HCT116 (cell line): ENCODE data around the gene PHF19. TPM values are rescaled to one million over a fixed set of nuclear protein-coding genes. Genes with fewer than 3 reads are reported as not detected.

Source experiments
- ATAC-seq: fragments of 200-7000 bp; cut with Tn5 transposase; 2 replicates; pipeline ENCODE4 v1.9.1; 2020; ENCODE audit warnings: mild to moderate bottlenecking, moderate library complexity
- BruUV-seq: library from RNA; stranded (reverse); fragments of 400-500 nt; replicated peaks from 2 replicates; lab custom pipeline; 2021; lab: Mats Ljungman, UMichigan
- CTCF ChIA-PET: fragments of 300-600 bp; sonication (Branson Sonifier 250); formaldehyde crosslinking; loops from one replicate; lab custom pipeline; 2021; ENCODE audit warnings: antibody characterized with exemption; lab: Charles Lee
- POLR2A ChIA-PET: fragments of 300-600, 350-600 bp; sonication (Branson Sonifier 250); formaldehyde crosslinking; loops from one replicate; lab custom pipeline; 2021; ENCODE audit warnings: antibody characterized with exemption; lab: Charles Lee
- RAD21 ChIA-PET, 2 experiments: fragments of 300-600 bp; sonication (Branson Sonifier 250); formaldehyde crosslinking; loops; one replicate each; lab custom pipeline; 2023; ENCODE audit warnings: low total read pairs in 2 of 2; ENCODE audit not compliant: uncharacterized antibody in 2 of 2, unreplicated experiment in 2 of 2, low non-redundant PET in 1 of 2; lab: Charles Lee
- DNase-seq: peaks from one replicate; pipeline ENCODE4 v3.0.0-alpha.2; 2010; ENCODE audit warnings: low read depth, low spot score
- H2AFZ ChIP-seq: fragments of 200-600 bp; shearing (Covaris generic), sonication (generic); 2 replicates; pipeline ENCODE4 v1.6.1; 2017; ENCODE audit warnings: low read depth, mixed run types, mixed read lengths, antibody characterized with exemption, low read length; ENCODE audit not compliant: poor library complexity, severe bottlenecking
- H3K27ac ChIP-seq: 2 replicates; pipeline ENCODE4 v1.5.1; 2012; ENCODE audit warnings: low read depth, low read length
- H3K27me3 ChIP-seq: fragments of 200-600 bp; sonication (generic); 2 replicates; pipeline ENCODE4 v1.6.1; 2016; ENCODE audit warnings: mixed run types, low read length, mixed read lengths; ENCODE audit not compliant: insufficient read depth
- H3K36me3 ChIP-seq, 2 experiments: fragments of 200-500 bp in 1 of 2; fragments of 200-600 bp in 1 of 2; sonication (Bioruptor generic) in 1 of 2; sonication (generic) in 1 of 2; 2 replicates each; pipeline versions ENCODE4 v1.5.1 to v1.6.1; 2014 to 2016; ENCODE audit warnings: low read length in 2 of 2, inconsistent platforms in 1 of 2, mixed read lengths in 1 of 2, mixed run types in 1 of 2; ENCODE audit not compliant: insufficient read depth in 2 of 2, control insufficient read depth in 1 of 2
- H3K4me1 ChIP-seq, 2 experiments: fragments of 200-600 bp in 1 of 2; sonication (generic) in 1 of 2; 2 replicates each; pipeline versions ENCODE4 v1.5.1 to v1.6.1; 2012 to 2017; ENCODE audit warnings: low read length in 2 of 2, inconsistent platforms in 1 of 2, mild to moderate bottlenecking in 1 of 2, mixed read lengths in 1 of 2, mixed run types in 1 of 2, moderate library complexity in 1 of 2; ENCODE audit not compliant: insufficient read depth in 2 of 2, control insufficient read depth in 1 of 2
- H3K4me2 ChIP-seq: fragments of 200-600 bp; sonication (generic); 2 replicates; pipeline ENCODE4 v1.6.1; 2017; ENCODE audit warnings: mixed run types, low read length, mixed read lengths
- H3K4me3 ChIP-seq, 2 experiments: fragments of 200-600 bp in 1 of 2; sonication (generic) in 1 of 2; replicated peaks in 1 of 2; 2 replicates each; pipeline ENCODE4 v1.5.1; 2011 to 2016; ENCODE audit warnings: low read length in 2 of 2, control low read depth in 1 of 2, low read depth in 1 of 2, mild to moderate bottlenecking in 1 of 2, mixed read lengths in 1 of 2, mixed run types in 1 of 2
- H3K79me2 ChIP-seq: fragments of 200-600 bp; sonication (generic); 2 replicates; pipeline ENCODE4 v1.6.1; 2017; ENCODE audit warnings: mild to moderate bottlenecking, mixed run types, low read length, moderate library complexity, mixed read lengths; ENCODE audit not compliant: insufficient read depth
- H3K9ac ChIP-seq: fragments of 200-600 bp; sonication (generic); 2 replicates; pipeline ENCODE4 v1.6.1; 2016; ENCODE audit warnings: low read length, mixed read lengths
- H3K9me2 ChIP-seq: fragments of 200-600 bp; sonication (generic), shearing (Covaris generic); 2 replicates; pipeline ENCODE4 v1.6.1; 2017; ENCODE audit warnings: mixed run types, mild to moderate bottlenecking, moderate library complexity; ENCODE audit not compliant: insufficient read depth
- H3K9me3 ChIP-seq, 2 experiments: fragments of 200-500 bp in 1 of 2; fragments of 200-600 bp in 1 of 2; sonication (Bioruptor generic) in 1 of 2; sonication (generic) in 1 of 2; 2 replicates each; pipeline ENCODE4 v1.6.1; 2014 to 2017; ENCODE audit warnings: low read length in 2 of 2, mixed read lengths in 2 of 2, inconsistent platforms in 1 of 2, low read depth in 1 of 2, mild to moderate bottlenecking in 1 of 2, mixed run types in 1 of 2, moderate library complexity in 1 of 2; ENCODE audit not compliant: control insufficient read depth in 1 of 2, insufficient read depth in 1 of 2
- H4K20me1 ChIP-seq: fragments of 200-600 bp; sonication (generic), shearing (Covaris generic); 2 replicates; pipeline ENCODE4 v1.6.1; 2017; ENCODE audit warnings: mixed run types, mild to moderate bottlenecking, moderate library complexity; ENCODE audit not compliant: insufficient read depth
- ELF1 ChIP-seq: IDR thresholded peaks from 2 replicates; pipeline ENCODE4 v1.6.1; 2012; ENCODE audit warnings: low read depth, borderline replicate concordance
- EZH2 ChIP-seq: fragments of 200-600 bp; sonication (generic); IDR thresholded peaks from 2 replicates; pipeline ENCODE4 v1.6.1; 2017; ENCODE audit warnings: antibody characterized with exemption, mixed run types
- EZH2phosphoT487 ChIP-seq: fragments of 200-600 bp; IDR thresholded peaks from 2 replicates; pipeline ENCODE4 v1.6.1; 2018; ENCODE audit warnings: antibody characterized with exemption, borderline replicate concordance
- POLR2A ChIP-seq: IDR thresholded peaks from 2 replicates; pipeline ENCODE4 v1.7.0; 2011; ENCODE audit warnings: borderline replicate concordance; ENCODE audit not compliant: insufficient read depth, insufficient read length; ENCODE audit errors: extremely low read depth
- RAD21 ChIP-seq: IDR thresholded peaks from 2 replicates; pipeline ENCODE4 v1.6.1; 2012; ENCODE audit warnings: low read depth, mild to moderate bottlenecking
- SP1 ChIP-seq: IDR thresholded peaks from 2 replicates; pipeline ENCODE4 v1.6.1; 2012; ENCODE audit warnings: low read depth
- SRF ChIP-seq: IDR thresholded peaks from 2 replicates; pipeline ENCODE4 v1.6.1; 2012; ENCODE audit warnings: low read depth
- YY1 ChIP-seq: IDR thresholded peaks from 2 replicates; pipeline ENCODE4 v1.6.1; 2011; ENCODE audit warnings: low read length, low read depth, moderate library complexity, mild to moderate bottlenecking; ENCODE audit not compliant: insufficient replicate concordance; ENCODE audit errors: extremely low read depth
- ZFX ChIP-seq: fragments of 450-650 bp; IDR thresholded peaks from 2 replicates; pipeline ENCODE4 v1.6.1; 2017
- ZNF274 ChIP-seq: fragments of 200-500 bp; sonication (Bioruptor generic); IDR thresholded peaks from 2 replicates; pipeline ENCODE4 v1.6.1; 2014; ENCODE audit warnings: mild to moderate bottlenecking, low read depth, low read length, inconsistent platforms
- intact Hi-C: fragments of 100-400 bp; cut with micrococcal nuclease; formaldehyde crosslinking; loops from 2 replicates; pipeline ENCODE4 v1.10.0; 2022
- total RNA-seq: library from RNA; stranded (reverse); gene quantifications from one replicate; pipeline ENCODE4 v1.2.1, GENCODE V29; 2021; ENCODE audit not compliant: unreplicated experiment
- TF ChIP-seq, protein P1 (sequence below): IDR thresholded peaks from 2 replicates; pipeline ENCODE4 v1.6.1; 2012; ENCODE audit warnings: low read depth
- TF ChIP-seq, protein P2 (sequence below): IDR thresholded peaks from 2 replicates; pipeline ENCODE4 v1.6.1; 2012
- TF ChIP-seq, protein P3 (sequence below), 3 experiments: fragments of 200-600 bp in 1 of 3; sonication (generic) in 1 of 3; IDR thresholded peaks in 2 of 3; conservative IDR thresholded peaks in 1 of 3; 2 replicates each; pipeline ENCODE4 v1.5.1; 2012 to 2017; ENCODE audit warnings: low read depth in 2 of 3, low read length in 2 of 3, antibody characterized with exemption in 1 of 3, borderline replicate concordance in 1 of 3, control low read depth in 1 of 3, mild to moderate bottlenecking in 1 of 3, mixed read lengths in 1 of 3, mixed run types in 1 of 3, moderate library complexity in 1 of 3; ENCODE audit not compliant: insufficient read depth in 1 of 3

PHF19 gene
- total RNA-seq, 1 experiment from 2014 or later, result 74.0 TPM

DNA sequence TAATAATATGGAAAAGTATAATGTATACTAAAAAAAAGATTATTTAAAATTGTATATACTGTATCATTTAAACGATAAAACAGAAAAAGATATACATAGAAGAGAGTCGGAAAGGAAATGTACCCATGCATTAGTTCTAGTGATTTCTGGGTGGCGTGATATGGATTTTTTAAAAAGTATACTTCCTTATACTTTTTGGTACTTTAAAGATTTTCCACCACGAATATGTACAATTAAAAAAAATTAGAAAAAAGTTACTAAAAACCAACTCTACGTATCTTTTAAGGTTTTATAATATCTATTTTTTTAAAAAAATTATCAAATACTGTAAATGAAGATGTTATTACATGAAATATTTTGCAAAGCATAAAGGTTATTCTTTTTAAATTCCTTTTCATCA is 12.3 kb downstream of the PHF19 start:
- H4K20me1 ChIP-seq, result no peaks in the 10 kb centered on the region
- peaks cover 11 to 17% of the 10 kb centered on the region in 2 experiments for H3K4me1 ChIP-seq
- no peak for TF ChIP-seq ZFX
- TF ChIP-seq ELF1, result no peak
- TF ChIP-seq, protein P1, sequence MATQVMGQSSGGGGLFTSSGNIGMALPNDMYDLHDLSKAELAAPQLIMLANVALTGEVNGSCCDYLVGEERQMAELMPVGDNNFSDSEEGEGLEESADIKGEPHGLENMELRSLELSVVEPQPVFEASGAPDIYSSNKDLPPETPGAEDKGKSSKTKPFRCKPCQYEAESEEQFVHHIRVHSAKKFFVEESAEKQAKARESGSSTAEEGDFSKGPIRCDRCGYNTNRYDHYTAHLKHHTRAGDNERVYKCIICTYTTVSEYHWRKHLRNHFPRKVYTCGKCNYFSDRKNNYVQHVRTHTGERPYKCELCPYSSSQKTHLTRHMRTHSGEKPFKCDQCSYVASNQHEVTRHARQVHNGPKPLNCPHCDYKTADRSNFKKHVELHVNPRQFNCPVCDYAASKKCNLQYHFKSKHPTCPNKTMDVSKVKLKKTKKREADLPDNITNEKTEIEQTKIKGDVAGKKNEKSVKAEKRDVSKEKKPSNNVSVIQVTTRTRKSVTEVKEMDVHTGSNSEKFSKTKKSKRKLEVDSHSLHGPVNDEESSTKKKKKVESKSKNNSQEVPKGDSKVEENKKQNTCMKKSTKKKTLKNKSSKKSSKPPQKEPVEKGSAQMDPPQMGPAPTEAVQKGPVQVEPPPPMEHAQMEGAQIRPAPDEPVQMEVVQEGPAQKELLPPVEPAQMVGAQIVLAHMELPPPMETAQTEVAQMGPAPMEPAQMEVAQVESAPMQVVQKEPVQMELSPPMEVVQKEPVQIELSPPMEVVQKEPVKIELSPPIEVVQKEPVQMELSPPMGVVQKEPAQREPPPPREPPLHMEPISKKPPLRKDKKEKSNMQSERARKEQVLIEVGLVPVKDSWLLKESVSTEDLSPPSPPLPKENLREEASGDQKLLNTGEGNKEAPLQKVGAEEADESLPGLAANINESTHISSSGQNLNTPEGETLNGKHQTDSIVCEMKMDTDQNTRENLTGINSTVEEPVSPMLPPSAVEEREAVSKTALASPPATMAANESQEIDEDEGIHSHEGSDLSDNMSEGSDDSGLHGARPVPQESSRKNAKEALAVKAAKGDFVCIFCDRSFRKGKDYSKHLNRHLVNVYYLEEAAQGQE, result no peak
- TF ChIP-seq EZH2, result no peak
- TF ChIP-seq SP1, result no peak
- TF ChIP-seq, protein P2, sequence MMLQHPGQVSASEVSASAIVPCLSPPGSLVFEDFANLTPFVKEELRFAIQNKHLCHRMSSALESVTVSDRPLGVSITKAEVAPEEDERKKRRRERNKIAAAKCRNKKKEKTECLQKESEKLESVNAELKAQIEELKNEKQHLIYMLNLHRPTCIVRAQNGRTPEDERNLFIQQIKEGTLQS, result no peak
- no peak for TF ChIP-seq SRF
- TF ChIP-seq ZNF274, result no peak
- TF ChIP-seq YY1, result no peak
- TF ChIP-seq POLR2A, result no peak
- TF ChIP-seq RAD21, result no peak
- TF ChIP-seq EZH2phosphoT487, result no peak
- TF ChIP-seq, protein P3, sequence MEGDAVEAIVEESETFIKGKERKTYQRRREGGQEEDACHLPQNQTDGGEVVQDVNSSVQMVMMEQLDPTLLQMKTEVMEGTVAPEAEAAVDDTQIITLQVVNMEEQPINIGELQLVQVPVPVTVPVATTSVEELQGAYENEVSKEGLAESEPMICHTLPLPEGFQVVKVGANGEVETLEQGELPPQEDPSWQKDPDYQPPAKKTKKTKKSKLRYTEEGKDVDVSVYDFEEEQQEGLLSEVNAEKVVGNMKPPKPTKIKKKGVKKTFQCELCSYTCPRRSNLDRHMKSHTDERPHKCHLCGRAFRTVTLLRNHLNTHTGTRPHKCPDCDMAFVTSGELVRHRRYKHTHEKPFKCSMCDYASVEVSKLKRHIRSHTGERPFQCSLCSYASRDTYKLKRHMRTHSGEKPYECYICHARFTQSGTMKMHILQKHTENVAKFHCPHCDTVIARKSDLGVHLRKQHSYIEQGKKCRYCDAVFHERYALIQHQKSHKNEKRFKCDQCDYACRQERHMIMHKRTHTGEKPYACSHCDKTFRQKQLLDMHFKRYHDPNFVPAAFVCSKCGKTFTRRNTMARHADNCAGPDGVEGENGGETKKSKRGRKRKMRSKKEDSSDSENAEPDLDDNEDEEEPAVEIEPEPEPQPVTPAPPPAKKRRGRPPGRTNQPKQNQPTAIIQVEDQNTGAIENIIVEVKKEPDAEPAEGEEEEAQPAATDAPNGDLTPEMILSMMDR (IDR thresholded peaks at IDR 0.05 in 2 of 3, conservative IDR thresholded peaks at IDR 0.05 in 1 of 3; ENCODE audit: borderline replicate concordance in 1 of 3, insufficient read depth in 1 of 3, low read depth in 2 of 3, low read length in 2 of 3), result no peak
- intact Hi-C loops, result no loop called here
- peaks cover 3 to 31% of the 10 kb centered on the region in 2 experiments for H3K36me3 ChIP-seq
- no peak overlapping the region for H3K9ac ChIP-seq
- no TSS peak for BruUV-seq
- no peak for ATAC-seq
- POLR2A ChIA-PET, result interaction anchor here (0.7 kb wide), 1 partner anchor 16 kb away, joined by 3 read pairs; no protein-coding TSS in a partner anchor
- no peaks in the 10 kb centered on the region for H3K27me3 ChIP-seq
- no peak overlapping the region for H3K27ac ChIP-seq
- no peak overlapping the region for H2AFZ ChIP-seq
- no peaks in the 10 kb centered on the region for H3K9me2 ChIP-seq
- RAD21 ChIA-PET, result no interaction called here
- no peaks in the 10 kb centered on the region for H3K79me2 ChIP-seq
- H3K9me3 ChIP-seq, result no peaks in the 10 kb centered on the region
- CTCF ChIA-PET, result no interaction called here
- H3K4me3 ChIP-seq, result no peak overlapping the region
- H3K4me2 ChIP-seq, result no peak overlapping the region
- no peak for DNase-seq
